Panc1 (cell line): ENCODE results near the gene PRKAG2.

Source experiments
- POLR2AphosphoS5 ChIP-seq: IDR thresholded peaks from 2 replicates; pipeline ENCODE4 v1.6.1; 2012; ENCODE audit warnings: mild to moderate bottlenecking, low read depth, low read length, moderate library complexity
- TF ChIP-seq, protein P1 (sequence below): fragments of 450-650 bp; IDR thresholded peaks from 2 replicates; pipeline ENCODE4 v1.5.1; 2017; ENCODE audit warnings: mild to moderate bottlenecking

DNA sequence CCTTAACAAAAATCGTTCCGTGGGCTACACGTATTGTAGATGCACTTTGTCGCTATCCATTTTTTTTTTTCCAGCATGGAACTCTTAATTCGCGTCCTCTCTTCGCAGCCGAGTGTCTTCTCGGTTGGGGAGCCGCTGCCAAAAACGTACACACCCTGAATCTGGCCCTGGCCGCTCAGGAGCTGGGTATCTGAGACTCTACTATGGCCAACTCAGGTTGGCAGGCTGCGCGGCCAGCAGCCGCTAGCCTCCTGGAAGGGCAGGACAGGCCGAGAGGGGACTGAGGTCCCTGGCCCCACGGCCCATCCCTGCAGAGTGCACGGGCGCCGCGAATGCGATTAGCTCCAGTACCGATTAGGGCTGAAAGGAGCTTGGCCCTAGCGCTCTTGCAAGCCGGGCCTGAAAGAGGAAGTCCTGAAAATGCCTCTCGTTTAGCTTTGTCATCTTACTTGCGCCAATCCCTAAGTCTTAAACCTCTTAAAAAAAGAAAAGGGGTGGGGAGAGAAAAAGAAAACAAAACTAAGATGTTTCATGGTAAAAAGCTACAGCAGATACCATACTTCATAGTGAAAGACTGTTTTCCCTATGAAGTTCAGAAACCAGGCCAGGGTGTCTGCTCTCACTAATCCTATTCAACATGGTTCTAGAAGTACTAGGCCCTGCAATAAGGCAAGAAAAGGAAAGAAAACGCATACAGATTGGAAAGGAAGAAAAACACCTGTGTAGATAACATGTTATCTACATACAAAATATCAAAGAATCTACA lies 244.0 kb downstream of the PRKAG2 start:
- TF ChIP-seq, protein P1, sequence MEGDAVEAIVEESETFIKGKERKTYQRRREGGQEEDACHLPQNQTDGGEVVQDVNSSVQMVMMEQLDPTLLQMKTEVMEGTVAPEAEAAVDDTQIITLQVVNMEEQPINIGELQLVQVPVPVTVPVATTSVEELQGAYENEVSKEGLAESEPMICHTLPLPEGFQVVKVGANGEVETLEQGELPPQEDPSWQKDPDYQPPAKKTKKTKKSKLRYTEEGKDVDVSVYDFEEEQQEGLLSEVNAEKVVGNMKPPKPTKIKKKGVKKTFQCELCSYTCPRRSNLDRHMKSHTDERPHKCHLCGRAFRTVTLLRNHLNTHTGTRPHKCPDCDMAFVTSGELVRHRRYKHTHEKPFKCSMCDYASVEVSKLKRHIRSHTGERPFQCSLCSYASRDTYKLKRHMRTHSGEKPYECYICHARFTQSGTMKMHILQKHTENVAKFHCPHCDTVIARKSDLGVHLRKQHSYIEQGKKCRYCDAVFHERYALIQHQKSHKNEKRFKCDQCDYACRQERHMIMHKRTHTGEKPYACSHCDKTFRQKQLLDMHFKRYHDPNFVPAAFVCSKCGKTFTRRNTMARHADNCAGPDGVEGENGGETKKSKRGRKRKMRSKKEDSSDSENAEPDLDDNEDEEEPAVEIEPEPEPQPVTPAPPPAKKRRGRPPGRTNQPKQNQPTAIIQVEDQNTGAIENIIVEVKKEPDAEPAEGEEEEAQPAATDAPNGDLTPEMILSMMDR: no peak
- TF ChIP-seq POLR2AphosphoS5: no peak
